BJ (cell line): ENCODE measurements around the gene DTNA. TPM values are rescaled to one million over a fixed set of nuclear protein-coding genes. Genes with fewer than 3 reads are reported as not detected.
"Not testable (repeated sequence)": the region's sequence is repeated elsewhere in the genome, so short reads cannot be mapped to it uniquely, and the experiment has no call there.

Experiments
- CTCF ChIA-PET: fragments of 350-600 bp; formaldehyde crosslinking; extraction: SDS; loops from one replicate; lab custom pipeline; 2021; ENCODE audit warnings: antibody characterized with exemption, inconsistent platforms; lab: Yijun Ruan, JAX
- POLR2A ChIA-PET: fragments of 300-600 bp; sonication (Branson Sonifier 250); formaldehyde crosslinking; extraction: SDS; loops from one replicate; lab custom pipeline; 2021; ENCODE audit warnings: antibody characterized with exemption; lab: Charles Lee
- DNase-seq: peaks from one replicate; pipeline ENCODE4 v3.0.0-alpha.2; 2011; ENCODE audit warnings: low read depth
- H3K27me3 ChIP-seq: 2 replicates; pipeline ENCODE4 v1.6.0; 2011; ENCODE audit warnings: low read length; ENCODE audit not compliant: control insufficient read depth, insufficient read depth
- H3K36me3 ChIP-seq: 2 replicates; pipeline ENCODE4 v1.5.1; 2011; ENCODE audit warnings: low read length; ENCODE audit not compliant: control insufficient read depth, insufficient read depth
- H3K4me3 ChIP-seq: 2 replicates; pipeline ENCODE4 v1.5.1; 2011; ENCODE audit warnings: low read depth, mild to moderate bottlenecking, control low read depth, low read length
- polyA plus RNA-seq: library from polyadenylated mRNA; depleted of rRNA; stranded (reverse); fragments of >200 nt; gene quantifications from 2 replicates; pipeline ENCODE4 v1.2.3, GENCODE V29; 2011
- TF ChIP-seq, protein P1 (sequence below): IDR thresholded peaks from 2 replicates; pipeline ENCODE4 v1.5.1; 2011; ENCODE audit warnings: low read depth, mild to moderate bottlenecking, control low read depth, inconsistent platforms, low read length, moderate library complexity; ENCODE audit not compliant: insufficient read depth

DTNA gene
- polyA plus RNA-seq, 1 experiment = 4.9 TPM

DNA sequence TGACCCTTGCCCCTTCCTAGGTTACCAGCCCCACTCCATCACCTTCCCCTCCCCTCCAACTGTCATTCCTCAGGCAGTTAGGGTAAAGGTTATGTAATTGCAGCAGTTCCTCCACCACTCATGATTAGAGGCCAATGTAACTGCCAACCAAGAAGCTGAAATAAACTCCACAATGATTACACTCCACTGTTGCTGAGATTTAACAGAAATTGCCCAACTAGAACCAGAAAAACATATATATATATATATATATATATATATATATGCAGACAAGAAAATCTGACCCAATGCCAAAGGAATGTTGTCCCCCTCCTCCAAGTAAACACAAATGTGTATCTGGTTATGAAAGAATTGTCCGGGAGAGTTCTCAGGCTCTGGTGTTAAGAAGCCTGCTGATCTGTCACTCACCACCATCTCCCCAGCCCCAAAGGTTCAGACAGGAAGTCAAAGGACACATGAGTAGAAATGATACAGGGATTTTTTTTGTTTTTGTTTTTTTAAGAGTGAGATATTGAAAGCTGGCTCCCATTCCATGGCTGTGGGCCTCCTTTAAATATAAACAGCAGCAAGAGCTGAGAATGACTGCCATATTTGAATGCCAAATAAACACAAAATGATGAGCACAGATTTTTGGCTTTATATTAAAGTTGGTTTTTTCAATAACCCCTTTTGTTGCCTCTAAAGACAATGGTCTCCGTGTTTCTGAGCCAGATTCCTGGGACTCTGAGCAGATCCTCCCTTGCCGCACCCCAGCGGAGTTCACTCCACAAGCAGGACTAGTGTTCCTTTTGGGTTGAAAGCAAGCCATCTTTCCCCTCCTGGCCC lies 204.0 kb downstream of the DTNA start:
- TF ChIP-seq, protein P1, sequence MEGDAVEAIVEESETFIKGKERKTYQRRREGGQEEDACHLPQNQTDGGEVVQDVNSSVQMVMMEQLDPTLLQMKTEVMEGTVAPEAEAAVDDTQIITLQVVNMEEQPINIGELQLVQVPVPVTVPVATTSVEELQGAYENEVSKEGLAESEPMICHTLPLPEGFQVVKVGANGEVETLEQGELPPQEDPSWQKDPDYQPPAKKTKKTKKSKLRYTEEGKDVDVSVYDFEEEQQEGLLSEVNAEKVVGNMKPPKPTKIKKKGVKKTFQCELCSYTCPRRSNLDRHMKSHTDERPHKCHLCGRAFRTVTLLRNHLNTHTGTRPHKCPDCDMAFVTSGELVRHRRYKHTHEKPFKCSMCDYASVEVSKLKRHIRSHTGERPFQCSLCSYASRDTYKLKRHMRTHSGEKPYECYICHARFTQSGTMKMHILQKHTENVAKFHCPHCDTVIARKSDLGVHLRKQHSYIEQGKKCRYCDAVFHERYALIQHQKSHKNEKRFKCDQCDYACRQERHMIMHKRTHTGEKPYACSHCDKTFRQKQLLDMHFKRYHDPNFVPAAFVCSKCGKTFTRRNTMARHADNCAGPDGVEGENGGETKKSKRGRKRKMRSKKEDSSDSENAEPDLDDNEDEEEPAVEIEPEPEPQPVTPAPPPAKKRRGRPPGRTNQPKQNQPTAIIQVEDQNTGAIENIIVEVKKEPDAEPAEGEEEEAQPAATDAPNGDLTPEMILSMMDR = no peak
- Histone ChIP-seq H3K36me3 (no peaks in the 10 kb centered on the region), H3K27me3 (no peaks in the 10 kb centered on the region), H3K4me3 (no peak overlapping the region)
- ChIA-PET CTCF (no interaction called here), POLR2A (no interaction called here)
- DNase-seq = no peak

DNA sequence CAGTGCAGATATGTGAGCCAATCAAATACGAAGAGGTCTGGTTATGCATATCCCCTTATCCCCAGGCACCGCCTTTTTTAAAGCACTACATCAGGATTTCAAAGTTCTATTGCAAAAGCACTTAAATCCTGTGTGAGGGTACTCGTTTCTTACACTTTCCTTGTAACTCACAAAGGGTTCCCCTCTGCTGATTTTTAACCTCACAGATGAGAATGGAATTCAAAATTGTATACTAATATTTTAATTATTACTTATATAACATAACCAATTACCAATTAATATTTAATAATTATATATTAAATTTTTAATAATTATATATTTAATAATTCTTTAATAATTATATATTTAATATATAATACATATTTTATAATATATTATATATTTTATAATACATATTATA lies 204.9 kb downstream of the DTNA start:
- no peaks in the 10 kb centered on the region for H3K36me3 ChIP-seq
- no peaks in the 10 kb centered on the region for H3K27me3 ChIP-seq
- DNase-seq = no peak
- CTCF ChIA-PET = no interaction called here
- POLR2A ChIA-PET = no interaction called here
- TF ChIP-seq, protein P1 = no peak
- H3K4me3 ChIP-seq = no peak overlapping the region

DNA sequence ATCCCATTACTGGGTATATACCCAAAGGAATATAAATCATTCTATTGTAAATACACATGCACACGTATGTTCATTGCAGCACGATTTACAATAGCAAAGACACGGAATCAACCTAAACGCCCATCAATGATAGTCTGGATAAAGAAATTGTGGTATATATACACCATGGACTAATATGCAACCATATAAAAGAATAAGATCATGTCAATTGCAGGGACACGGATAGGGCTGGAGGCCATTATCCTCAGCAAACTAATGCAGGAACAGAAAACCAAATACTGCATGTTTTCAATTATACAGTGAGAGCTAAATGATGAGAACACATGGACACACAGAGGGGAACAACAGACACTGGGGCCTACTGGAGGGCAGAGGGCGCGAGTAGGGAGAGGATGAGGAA lies 206.4 kb downstream of the DTNA start:
- CTCF ChIA-PET, H3K36me3 ChIP-seq, DNase-seq, H3K27me3 ChIP-seq, H3K4me3 ChIP-seq, POLR2A ChIA-PET: not testable (repeated sequence)

DNA sequence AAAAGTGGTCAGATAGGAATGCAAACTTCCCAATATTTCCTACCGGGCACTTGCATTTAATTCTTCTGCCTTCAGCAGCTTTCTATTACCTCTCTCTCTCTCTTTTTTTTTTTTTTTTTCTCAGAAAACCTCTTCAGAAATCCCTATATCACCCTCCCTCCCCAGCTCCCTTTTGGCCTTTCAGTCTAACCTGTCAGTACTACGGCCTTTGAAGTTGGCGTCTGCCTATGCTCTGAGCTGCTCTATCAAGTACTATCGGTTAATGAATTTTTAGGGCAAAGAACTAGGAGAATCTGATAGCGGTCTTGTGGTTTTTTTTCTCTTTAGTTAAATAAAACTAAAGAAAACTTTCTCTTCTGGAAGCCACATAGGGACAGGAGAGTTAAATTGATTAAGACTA lies 208.8 kb downstream of the DTNA start:
- Histone ChIP-seq H3K4me3 (no peak overlapping the region), H3K27me3 (no peaks in the 10 kb centered on the region), H3K36me3 (no peaks in the 10 kb centered on the region)
- DNase-seq = no peak
- TF ChIP-seq, protein P1 = no peak
- ChIA-PET POLR2A (no interaction called here), CTCF (no interaction called here)

DNA sequence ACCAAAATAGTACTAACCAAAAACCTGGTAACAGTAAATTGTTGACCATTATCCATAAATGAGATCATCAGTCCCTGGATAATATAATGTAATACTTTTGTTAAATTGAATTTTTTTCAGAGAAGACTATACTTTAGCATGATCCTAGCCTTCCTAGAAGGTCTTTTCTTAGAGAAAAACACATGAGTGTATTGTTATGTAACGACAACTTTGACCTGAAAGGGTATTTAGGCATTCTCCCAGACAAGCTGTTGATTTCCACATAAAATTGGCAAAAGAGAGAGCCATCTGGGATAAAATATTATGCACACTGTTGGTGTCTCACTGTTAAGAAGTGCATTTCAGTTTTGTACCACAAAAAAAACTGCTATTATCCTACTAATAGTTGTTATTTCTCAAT lies 211.1 kb downstream of the DTNA start:
- DNase-seq = no peak
- Histone ChIP-seq H3K4me3 (no peak overlapping the region), H3K36me3 (no peaks in the 10 kb centered on the region), H3K27me3 (no peaks in the 10 kb centered on the region)
- TF ChIP-seq, protein P1 = no peak
- CTCF ChIA-PET = no interaction called here
- POLR2A ChIA-PET = no interaction called here
